ENCODE data around the gene ERFL.

DNA sequence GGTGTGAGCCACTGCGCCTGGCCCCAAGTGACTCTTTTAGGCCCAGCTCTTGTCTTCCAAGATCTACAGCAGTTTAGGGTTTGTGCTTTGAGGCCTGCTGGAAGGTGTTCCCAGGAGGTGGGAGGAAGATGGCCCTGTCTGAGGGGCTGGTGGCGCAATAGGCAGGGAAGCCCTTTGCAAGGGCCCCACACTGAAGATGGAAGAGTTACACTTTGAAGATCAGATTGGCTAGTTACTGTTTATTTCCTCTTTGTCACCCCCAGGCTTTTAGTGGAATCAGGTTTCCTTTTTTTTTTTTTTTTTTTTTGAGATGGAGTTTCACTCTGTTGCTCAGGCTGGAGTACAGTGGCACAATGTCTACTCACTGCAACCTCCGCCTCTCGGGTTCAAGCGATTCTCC, 32.7 kb upstream of the ERFL start:
- TF ChIP-seq, protein P1, sequence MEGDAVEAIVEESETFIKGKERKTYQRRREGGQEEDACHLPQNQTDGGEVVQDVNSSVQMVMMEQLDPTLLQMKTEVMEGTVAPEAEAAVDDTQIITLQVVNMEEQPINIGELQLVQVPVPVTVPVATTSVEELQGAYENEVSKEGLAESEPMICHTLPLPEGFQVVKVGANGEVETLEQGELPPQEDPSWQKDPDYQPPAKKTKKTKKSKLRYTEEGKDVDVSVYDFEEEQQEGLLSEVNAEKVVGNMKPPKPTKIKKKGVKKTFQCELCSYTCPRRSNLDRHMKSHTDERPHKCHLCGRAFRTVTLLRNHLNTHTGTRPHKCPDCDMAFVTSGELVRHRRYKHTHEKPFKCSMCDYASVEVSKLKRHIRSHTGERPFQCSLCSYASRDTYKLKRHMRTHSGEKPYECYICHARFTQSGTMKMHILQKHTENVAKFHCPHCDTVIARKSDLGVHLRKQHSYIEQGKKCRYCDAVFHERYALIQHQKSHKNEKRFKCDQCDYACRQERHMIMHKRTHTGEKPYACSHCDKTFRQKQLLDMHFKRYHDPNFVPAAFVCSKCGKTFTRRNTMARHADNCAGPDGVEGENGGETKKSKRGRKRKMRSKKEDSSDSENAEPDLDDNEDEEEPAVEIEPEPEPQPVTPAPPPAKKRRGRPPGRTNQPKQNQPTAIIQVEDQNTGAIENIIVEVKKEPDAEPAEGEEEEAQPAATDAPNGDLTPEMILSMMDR (IDR thresholded peaks at IDR 0.05 in 8 of 11, conservative IDR thresholded peaks at IDR 0.05 in 3 of 11) = no peak
- TF ChIP-seq POLR2AphosphoS5 (IDR thresholded peaks at IDR 0.05) = no peak
